ENCODE results near the gene MXD3.
A peak's percentile ranks its signal among the peaks of the same experiment; 100 is the strongest.

MXD3 gene

DNA sequence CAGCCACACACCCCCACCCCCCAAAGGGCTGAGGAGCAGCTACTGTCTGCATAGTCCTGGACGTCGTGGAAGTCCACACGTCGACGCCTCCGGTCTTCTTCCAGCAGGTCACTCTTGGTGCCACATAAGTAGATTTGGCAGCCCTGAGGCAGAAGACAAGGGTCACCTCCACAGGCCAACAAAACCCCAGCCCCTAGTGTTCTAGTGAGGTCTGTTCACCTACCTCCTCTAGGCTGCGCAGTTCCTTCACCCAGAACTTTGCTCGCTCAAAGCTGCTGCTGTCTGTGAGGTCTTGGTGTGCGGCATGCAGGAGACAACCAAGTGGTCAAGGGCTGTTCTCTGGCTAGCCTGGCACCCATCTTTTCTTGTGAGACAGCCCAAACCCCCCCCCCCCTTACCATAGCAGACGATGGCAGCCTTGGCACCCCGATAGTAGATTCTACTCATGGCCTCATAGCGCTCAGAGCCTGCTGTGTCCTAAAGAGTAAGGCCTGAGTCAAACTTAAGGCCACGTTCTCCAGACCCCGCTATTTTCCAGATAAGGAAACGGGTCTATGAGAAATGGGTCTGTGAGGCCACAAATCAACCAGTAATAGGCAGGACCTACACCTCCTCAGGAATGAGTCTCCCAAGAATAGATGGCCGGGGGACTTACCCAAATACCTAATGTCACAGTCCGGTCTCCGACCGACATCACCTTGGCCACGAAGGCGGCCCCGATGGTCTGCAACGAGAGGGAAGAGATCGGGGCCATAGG, 9.2 kb downstream of the MXD3 start:
- DNase-seq, result no peak

GRCh38 chr5:177301503-177302165, 10.1 kb downstream of the MXD3 start:
- DNase-seq, result no peak

- no peak for DNase-seq
Measured at GRCh38 chr5:177300951-177301350, 10.7 kb downstream of the MXD3 start.

DNA sequence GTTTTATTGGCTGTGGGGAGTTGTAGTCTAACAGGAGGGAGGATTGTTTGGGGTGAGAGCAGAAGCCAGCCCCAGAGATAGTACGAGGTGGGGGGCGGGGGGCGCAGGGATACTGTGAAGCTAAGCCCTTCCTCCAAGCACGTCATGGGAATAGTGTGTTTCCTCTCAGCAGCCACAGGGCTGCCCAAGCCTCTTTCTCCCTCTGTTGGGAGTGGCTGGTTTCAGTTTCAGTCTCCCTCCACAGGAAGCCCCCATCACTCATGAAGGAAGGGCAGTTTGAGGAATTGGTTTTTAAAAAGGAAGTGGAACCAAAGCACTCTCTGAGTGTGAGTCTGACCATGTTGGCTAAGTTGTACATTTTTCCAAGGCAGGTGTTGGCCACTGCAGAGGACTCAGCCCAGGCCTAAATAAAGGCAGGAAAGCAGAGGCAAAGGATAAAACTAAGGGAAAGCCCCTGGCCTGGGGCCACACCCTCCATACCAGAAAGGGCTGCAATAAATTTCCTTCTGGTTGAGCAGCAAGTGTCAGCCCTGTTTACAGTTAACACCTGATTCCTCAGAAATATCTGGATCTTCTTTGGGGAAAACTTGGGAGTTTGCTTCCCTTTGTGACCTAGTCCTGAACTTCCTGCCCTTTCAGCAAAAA, 11.3 kb downstream of the MXD3 start:
- DNase-seq, result peak; percentile 49

DNA sequence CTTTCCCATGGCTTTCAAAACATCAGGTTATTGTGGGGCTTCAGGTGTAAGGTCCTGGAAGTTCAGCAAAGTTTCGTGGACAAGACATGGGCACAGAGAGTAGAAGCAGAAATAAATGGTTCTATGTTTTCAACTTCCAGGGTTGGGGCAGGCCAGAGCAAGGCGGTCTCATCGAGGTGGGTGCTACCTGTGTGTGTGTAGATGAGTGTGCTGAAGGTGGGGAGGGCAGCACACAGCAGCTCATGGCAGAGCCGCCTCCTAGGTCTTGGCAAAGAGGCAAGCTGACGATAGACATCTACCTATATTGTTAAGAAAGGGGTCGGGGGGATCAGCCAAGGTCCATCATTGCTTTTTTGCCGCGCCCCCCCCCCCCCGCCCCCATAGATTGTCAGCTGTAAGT, 12.0 kb downstream of the MXD3 start:
- no peak for DNase-seq

DNA sequence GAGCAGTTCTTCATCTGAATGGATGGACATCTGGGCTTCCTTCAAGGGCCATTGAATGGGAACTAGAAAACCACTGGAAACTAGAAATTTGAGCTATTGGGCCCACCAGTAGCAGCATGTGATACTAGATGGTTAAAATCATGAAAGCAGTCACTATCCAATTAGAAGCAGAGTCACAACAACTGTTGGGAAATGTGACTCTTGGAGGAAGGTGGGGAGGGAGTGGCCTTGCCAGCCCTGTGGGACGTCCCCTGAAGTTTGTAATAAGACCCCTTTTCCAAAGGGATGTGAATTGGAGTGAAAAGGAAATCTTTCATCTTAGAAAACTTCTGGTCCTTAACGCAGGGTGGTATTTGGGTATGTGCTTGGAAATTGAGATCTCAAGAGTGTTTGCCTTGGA, 13.8 kb downstream of the MXD3 start:
- DNase-seq, result no peak

GRCh38 chr5:177296581-177296980, 15.1 kb downstream of the MXD3 start:
- DNase-seq, result no peak

GRCh38 chr5:177295924-177296323, 15.8 kb downstream of the MXD3 start:
- DNase-seq, result no peak

- DNase-seq, result no peak
Measured at GRCh38 chr5:177294632-177295031, 17.1 kb downstream of the MXD3 start.

- DNase-seq, result no peak
Measured at GRCh38 chr5:177293819-177294581, 17.7 kb downstream of the MXD3 start.

- DNase-seq, result no peak
Measured at GRCh38 chr5:177291735-177292134, 20.0 kb downstream of the MXD3 start.

- no peak for DNase-seq
Measured at GRCh38 chr5:177290816-177291596, 20.7 kb downstream of the MXD3 start.

DNA sequence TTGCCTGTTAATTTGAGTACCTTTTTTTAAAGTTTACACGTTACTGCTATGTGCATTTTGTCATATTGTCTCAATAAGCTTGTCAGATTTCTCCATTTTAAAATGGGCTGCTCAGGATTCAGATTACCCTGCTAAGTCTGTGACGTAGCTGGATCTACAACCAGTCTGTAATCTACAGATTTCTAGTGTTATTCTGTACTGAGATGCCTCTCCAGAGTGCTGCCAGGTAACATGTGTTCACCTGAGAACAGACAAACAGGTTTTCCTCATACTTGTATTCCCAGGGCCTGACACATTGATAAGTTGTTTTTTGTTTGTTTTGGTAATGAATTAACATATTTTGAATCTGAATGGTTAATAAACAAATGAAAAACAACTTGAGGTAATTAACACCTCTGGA, 23.5 kb downstream of the MXD3 start:
- no peak for DNase-seq

GRCh38 chr5:177276886-177277285, 34.8 kb downstream of the MXD3 start:
- DNase-seq, result no peak

DNA sequence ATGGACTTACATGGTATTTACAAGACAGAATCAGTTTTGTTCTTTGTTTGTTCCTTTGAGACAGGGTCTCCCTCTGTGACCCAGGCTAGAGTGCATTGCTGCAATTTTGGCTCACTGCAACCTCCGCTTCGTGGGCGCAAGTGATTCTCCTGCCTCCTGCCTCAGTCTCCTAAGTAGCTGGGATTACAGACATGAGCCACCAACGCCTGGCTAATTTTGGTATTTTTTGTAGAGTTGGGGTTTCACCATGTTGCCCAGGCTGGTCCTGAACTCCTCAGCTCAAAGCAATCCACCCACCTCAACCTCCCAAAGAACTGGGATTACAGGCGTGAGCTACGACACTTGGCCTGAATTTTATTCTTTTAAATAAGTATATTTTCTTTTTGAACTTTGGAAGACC, 35.8 kb downstream of the MXD3 start:
- no peak for DNase-seq

DNA sequence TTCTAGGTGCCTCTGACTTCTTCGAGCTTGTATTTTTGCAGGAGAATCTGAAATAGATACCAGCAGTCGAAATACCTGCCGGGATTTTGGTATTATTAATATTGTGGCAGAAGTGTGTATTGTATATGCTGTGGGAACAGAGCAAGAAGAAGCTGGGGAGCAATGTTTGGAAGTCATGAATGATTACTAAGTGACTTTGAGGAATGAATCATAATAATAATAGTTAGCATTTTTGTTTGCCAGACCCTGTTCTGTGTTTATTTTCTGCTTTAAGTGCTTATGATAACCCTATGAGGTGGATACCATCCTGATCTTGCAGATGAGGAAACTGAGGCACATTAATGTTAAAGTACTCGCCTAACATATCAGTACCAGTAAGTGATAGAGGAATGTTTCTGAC, 40.6 kb downstream of the MXD3 start:
- no peak for DNase-seq

DNA sequence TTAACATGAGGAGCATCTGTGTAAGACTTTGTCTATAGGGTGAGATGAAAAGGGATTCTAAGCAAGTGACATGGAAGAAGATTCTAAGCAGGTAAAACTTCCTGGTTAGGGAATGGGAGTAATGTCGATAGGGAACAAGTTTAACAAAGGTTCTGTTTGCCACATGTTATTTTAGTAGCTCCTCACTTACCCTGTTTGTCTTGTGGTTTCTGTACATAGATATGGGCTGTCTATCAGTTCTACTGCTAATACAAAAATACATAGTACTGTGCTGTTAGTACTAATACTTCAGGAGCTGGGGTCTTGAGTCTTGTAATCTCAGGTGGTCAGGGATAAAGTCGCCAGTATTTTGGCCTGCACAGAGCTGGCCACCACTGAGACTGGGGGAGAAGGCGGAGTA, 41.0 kb downstream of the MXD3 start:
- no peak for DNase-seq

DNA sequence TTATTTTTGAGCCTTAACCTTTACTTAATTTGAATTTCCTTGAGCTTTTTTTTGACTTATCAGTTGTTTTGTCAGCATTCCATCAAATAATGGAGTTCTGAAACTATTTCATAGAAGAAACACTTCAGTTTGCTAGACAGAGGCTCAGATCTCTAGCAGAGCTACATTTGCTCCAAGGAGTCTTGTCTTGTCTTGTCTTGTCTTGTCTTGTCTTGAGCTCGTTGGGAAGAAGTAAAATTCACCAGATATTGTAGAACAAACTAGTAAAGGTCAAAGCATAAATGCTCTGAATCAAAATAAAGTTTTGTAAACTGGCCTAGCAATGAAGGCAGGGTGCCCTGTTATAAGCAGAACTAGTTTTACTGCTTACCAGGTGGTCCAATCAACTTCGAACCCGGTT, 41.7 kb downstream of the MXD3 start:
- DNase-seq, result no peak

DNA sequence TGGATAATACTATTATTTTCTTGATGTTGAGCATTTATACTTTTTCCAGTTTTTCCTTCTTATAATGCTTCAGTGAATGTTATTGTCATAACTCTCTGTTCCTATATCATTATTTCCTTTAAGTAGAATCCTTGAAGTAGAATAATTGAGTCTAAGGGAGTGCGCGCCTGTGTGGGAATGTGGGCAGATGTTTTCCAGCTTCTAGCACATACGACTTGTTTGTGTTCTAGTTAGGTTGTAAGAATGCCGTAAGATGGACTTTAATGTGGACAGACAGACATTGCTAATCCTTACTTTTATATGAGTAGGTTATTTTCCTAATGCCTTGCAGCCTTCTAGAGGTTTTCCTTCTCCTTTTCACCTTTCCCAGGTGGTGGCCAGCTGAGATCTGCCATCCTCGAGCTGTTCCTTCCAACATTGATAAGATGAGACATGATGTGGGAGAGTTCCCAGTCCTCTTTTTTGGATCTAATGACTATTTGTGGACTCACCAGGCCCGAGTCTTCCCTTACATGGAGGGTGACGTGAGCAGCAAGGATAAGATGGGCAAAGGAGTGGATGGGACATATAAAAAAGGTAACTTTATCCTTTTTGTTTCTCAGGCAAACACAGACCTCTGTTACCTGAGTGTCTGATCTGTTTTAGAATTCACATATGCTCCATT, 42.3 kb downstream of the MXD3 start:
- DNase-seq, result no peak

GRCh38 chr5:177265395-177265794, 46.3 kb downstream of the MXD3 start:
- no peak for DNase-seq

- DNase-seq, result no peak
Measured at GRCh38 chr5:177264178-177264577, 47.5 kb downstream of the MXD3 start.

DNA sequence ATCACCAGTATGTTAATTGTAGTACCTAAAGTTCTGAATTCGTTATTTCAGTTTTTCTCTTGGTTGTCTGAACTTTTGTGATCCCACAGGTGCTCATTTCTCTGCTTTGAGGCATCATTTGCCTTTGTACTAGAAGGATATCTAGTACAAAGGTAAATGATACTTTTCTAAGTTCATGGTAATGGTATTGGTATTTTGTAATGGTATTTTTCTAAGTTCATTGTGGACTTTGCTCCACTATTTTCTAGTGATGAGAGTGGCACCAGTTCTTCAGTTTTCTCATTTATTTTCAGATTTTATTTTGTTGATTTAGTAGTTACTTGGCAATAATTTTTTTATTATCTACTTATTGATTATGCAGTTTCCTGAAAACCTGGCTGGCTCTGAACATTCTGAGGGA, 50.2 kb downstream of the MXD3 start:
- DNase-seq, result no peak
